Endodermal cell (in vitro differentiated cells): ENCODE results near the gene CD300H. TPM values are rescaled to one million over a fixed set of nuclear protein-coding genes. Genes with fewer than 3 reads are reported as not detected.

Source experiments
- DNase-seq: peaks from one replicate; pipeline ENCODE4 v3.0.0-alpha.2; 2017
- H3K27ac ChIP-seq: 2 replicates; pipeline ENCODE4 v1.5.1; 2013; ENCODE audit warnings: mild to moderate bottlenecking, low read depth, low read length, moderate library complexity
- H3K27me3 ChIP-seq: 2 replicates; pipeline ENCODE4 v1.6.1; 2013; ENCODE audit warnings: mild to moderate bottlenecking, low read length, moderate library complexity; ENCODE audit not compliant: insufficient read depth, control insufficient read depth, poor library complexity, severe bottlenecking
- H3K36me3 ChIP-seq: 2 replicates; pipeline ENCODE4 v1.7.0; 2013; ENCODE audit warnings: mild to moderate bottlenecking, low read length, moderate library complexity; ENCODE audit not compliant: control insufficient read depth, insufficient read depth
- H3K4me1 ChIP-seq: one replicate; pipeline ENCODE4 v1.7.0; 2013; ENCODE audit warnings: low read length; ENCODE audit not compliant: control insufficient read depth, insufficient read depth
- H3K4me3 ChIP-seq: 2 replicates; pipeline ENCODE4 v1.5.1; 2013; ENCODE audit warnings: mild to moderate bottlenecking, low read length, moderate library complexity
- H3K9ac ChIP-seq: 2 replicates; pipeline ENCODE4 v1.6.1; 2013; ENCODE audit warnings: mild to moderate bottlenecking, low read length, moderate library complexity; ENCODE audit not compliant: poor library complexity, severe bottlenecking; ENCODE audit errors: extremely low read depth
- H3K9me3 ChIP-seq: 2 replicates; pipeline ENCODE4 v1.6.1; 2013; ENCODE audit warnings: mild to moderate bottlenecking, low read length, moderate library complexity; ENCODE audit not compliant: control insufficient read depth
- H3K27ac Mint-ChIP-seq: 2 replicates; pipeline ENCODE4 v1.8.0; 2020; ENCODE audit warnings: mixed read lengths
- H3K27me3 Mint-ChIP-seq: 2 replicates; pipeline ENCODE4 v1.8.0; 2021; ENCODE audit warnings: mild to moderate bottlenecking, mixed read lengths; ENCODE audit not compliant: insufficient read depth
- H3K36me3 Mint-ChIP-seq: 2 replicates; pipeline ENCODE4 v1.8.0; 2020; ENCODE audit warnings: low read depth, mixed read lengths
- H3K4me1 Mint-ChIP-seq: 2 replicates; pipeline ENCODE4 v1.8.0; 2020; ENCODE audit warnings: mixed read lengths
- H3K4me3 Mint-ChIP-seq: 2 replicates; pipeline ENCODE4 v1.8.0; 2020; ENCODE audit warnings: mild to moderate bottlenecking, moderate library complexity, mixed read lengths
- H3K9me3 Mint-ChIP-seq: 2 replicates; pipeline ENCODE4 v1.8.0; 2020; ENCODE audit warnings: mild to moderate bottlenecking, mixed read lengths
- CTCF ChIP-seq: fragments of 200-600 bp; sonication (generic); conservative IDR thresholded peaks from 2 replicates; pipeline ENCODE4 v1.5.0; 2021; ENCODE audit warnings: antibody characterized with exemption, mild to moderate bottlenecking
- WGBS, 2 experiments: methylation state at CpG; one replicate each; pipeline versions ENCODE4 v1.1.5 to v1.1.7; 2013; ENCODE audit warnings: missing lambda C conversion rate in 2 of 2, mixed read lengths in 1 of 2; ENCODE audit not compliant: insufficient coverage in 1 of 2, insufficient read length in 1 of 2; 5-methylcytosine and 5-hydroxymethylcytosine counted together
- total RNA-seq, 2 donors: library from RNA; stranded (reverse); fragmentation: NEBNext Ultra II Directional in 1 of 2; extraction: Animal tissue kit (Norgen Biotek cat#: 25700) in 1 of 2; gene quantifications; 2 replicates in 1 of 2; 3 replicates in 1 of 2; pipeline ENCODE4 v1.2.1, GENCODE V29; 2021

Gene CD300H
- total RNA-seq, 2 donors from 2014 or later = not detected

GRCh38 chr17:74515941-74516340, 51.4 kb downstream of the CD300H start:
- H3K36me3 Mint-ChIP-seq = peaks cover 9% of the 10 kb centered on the region
- H3K4me1 ChIP-seq = no peaks in the 10 kb centered on the region
- H3K9ac ChIP-seq = no peak overlapping the region
- peaks cover 35% of the 10 kb centered on the region for H3K27me3 Mint-ChIP-seq
- H3K4me3 Mint-ChIP-seq = no peak overlapping the region
- no peaks in the 10 kb centered on the region for H3K36me3 ChIP-seq
- H3K4me1 Mint-ChIP-seq = no peaks in the 10 kb centered on the region
- H3K9me3 ChIP-seq = peaks cover 15% of the 10 kb centered on the region
- peaks cover 11% of the 10 kb centered on the region for H3K27me3 ChIP-seq
- no peak overlapping the region for H3K27ac Mint-ChIP-seq
- WGBS, 2 experiments = 74 to 88% methylated on average over 2 to 4 of the region's 4 CpGs
- no peak overlapping the region for H3K27ac ChIP-seq
- peaks cover 22% of the 10 kb centered on the region for H3K9me3 Mint-ChIP-seq
- H3K4me3 ChIP-seq = no peak overlapping the region
- no peak for TF ChIP-seq CTCF
- DNase-seq = no peak

- no peak for DNase-seq
- no peak for TF ChIP-seq CTCF
- H3K9me3 ChIP-seq = peaks cover 15% of the 10 kb centered on the region
- H3K4me1 ChIP-seq = no peaks in the 10 kb centered on the region
- H3K27me3 ChIP-seq = peaks cover 11% of the 10 kb centered on the region
- H3K4me3 ChIP-seq = no peak overlapping the region
- Mint-ChIP-seq H3K36me3 (peaks cover 9% of the 10 kb centered on the region), H3K4me1 (no peaks in the 10 kb centered on the region), H3K27ac (peak overlapping the region; percentile 95), H3K4me3 (no peak overlapping the region), H3K9me3 (peaks cover 22% of the 10 kb centered on the region), H3K27me3 (peaks cover 33% of the 10 kb centered on the region)
- 90 to 93% methylated on average over 10 of the region's 10 CpGs for WGBS, 2 experiments
- no peak overlapping the region for H3K27ac ChIP-seq
- no peaks in the 10 kb centered on the region for H3K36me3 ChIP-seq
- no peak overlapping the region for H3K9ac ChIP-seq
Observed at GRCh38 chr17:74514632-74515334, 52.5 kb downstream of the CD300H start.

GRCh38 chr17:74513987-74514631, 53.2 kb downstream of the CD300H start:
- no peaks in the 10 kb centered on the region for H3K4me1 Mint-ChIP-seq
- 90 to 94% methylated on average over 3 of the region's 3 CpGs for WGBS, 2 experiments
- Histone ChIP-seq H3K27ac (peak overlapping the region; percentile 45), H3K9me3 (peaks cover 15% of the 10 kb centered on the region), H3K9ac (no peak overlapping the region), H3K4me3 (no peak overlapping the region), H3K36me3 (no peaks in the 10 kb centered on the region), H3K27me3 (peaks cover 17% of the 10 kb centered on the region), H3K4me1 (no peaks in the 10 kb centered on the region)
- peaks cover 9% of the 10 kb centered on the region for H3K36me3 Mint-ChIP-seq
- H3K27ac Mint-ChIP-seq = peak overlapping the region; percentile 95
- no peak for TF ChIP-seq CTCF
- H3K9me3 Mint-ChIP-seq = peaks cover 22% of the 10 kb centered on the region
- peak; percentile 88 for DNase-seq
- H3K4me3 Mint-ChIP-seq = no peak overlapping the region
- H3K27me3 Mint-ChIP-seq = peaks cover 33% of the 10 kb centered on the region
